A549 (cell line): ENCODE measurements around the gene PECR.

Experiments
- CTCF ChIP-seq: fragments of >200 bp; sonication (Bioruptor Twin); formaldehyde crosslinking; IDR thresholded peaks from 3 replicates; pipeline ENCODE4 v1.5.1; 2016
- HDAC2 ChIP-seq: fragments of 200-600 bp; sonication (generic); IDR thresholded peaks from 2 replicates; pipeline ENCODE4 v1.6.1; 2016
- HMGXB4 ChIP-seq: fragments of 250-450 bp; sonication (Bioruptor Pico); IDR thresholded peaks from 2 replicates; pipeline ENCODE4 v1.5.0; 2021; ENCODE audit warnings: mild to moderate bottlenecking, moderate library complexity, borderline replicate concordance
- POLR2A ChIP-seq: IDR thresholded peaks from 2 replicates; pipeline ENCODE4 v1.6.1; 2012; ENCODE audit warnings: mild to moderate bottlenecking, low read length
- POLR2AphosphoS2 ChIP-seq: conservative IDR thresholded peaks from 2 replicates; pipeline ENCODE4 v1.6.1; 2012; ENCODE audit warnings: low read length, improper control_type of control experiment, inconsistent platforms
- RAD21 ChIP-seq, 2 experiments: fragments of >200 bp in 1 of 2; sonication (Bioruptor Twin) in 1 of 2; formaldehyde crosslinking in 1 of 2; IDR thresholded peaks in 1 of 2; conservative IDR thresholded peaks in 1 of 2; 2 replicates in 1 of 2; 3 replicates in 1 of 2; pipeline ENCODE4 v1.6.1; 2012 to 2018; ENCODE audit warnings: inconsistent platforms in 1 of 2

- TF ChIP-seq CTCF: peak; percentile 61
- no peak for TF ChIP-seq POLR2A
- no peak for TF ChIP-seq HDAC2
- peak; percentile 52 to 54; a peak in 4 of 5 replicates for TF ChIP-seq RAD21 (conservative IDR thresholded peaks at IDR 0.05 in 1 of 2, IDR thresholded peaks at IDR 0.05 in 1 of 2)
- TF ChIP-seq HMGXB4 (CRISPR knock-in tag): no peak
- no peak for TF ChIP-seq POLR2AphosphoS2
Measured at GRCh38 chr2:216023055-216023648, 58.5 kb downstream of the PECR start.
